ENCODE data around the gene ZNF747.

ZNF747 gene

GRCh38 chr16:30494709-30495108 lies 39.9 kb downstream of the ZNF747 start:
- TF ChIP-seq CTCF (IDR thresholded peaks at IDR 0.05; ENCODE audit: low read depth, low read length) = no peak
- Histone ChIP-seq H3K27me3 (ENCODE audit: insufficient read depth, low read depth, severe bottlenecking) (no peaks in the 10 kb centered on the region), H3K9me3 (ENCODE audit: severe bottlenecking) (no peaks in the 10 kb centered on the region), H3K36me3 (no peaks in the 10 kb centered on the region), H3K27ac (no peak overlapping the region), H3K4me3 (ENCODE audit: low read depth, low read length) (no peak overlapping the region)
- no peak for DNase-seq

GRCh38 chr16:30493941-30494488 lies 40.6 kb downstream of the ZNF747 start:
- no peaks in the 10 kb centered on the region for H3K9me3 ChIP-seq (ENCODE audit: severe bottlenecking)
- no peak overlapping the region for H3K4me3 ChIP-seq (ENCODE audit: low read depth, low read length)
- TF ChIP-seq CTCF (IDR thresholded peaks at IDR 0.05; ENCODE audit: low read depth, low read length) = no peak
- H3K36me3 ChIP-seq = no peaks in the 10 kb centered on the region
- DNase-seq = no peak
- H3K27me3 ChIP-seq (ENCODE audit: insufficient read depth, low read depth, severe bottlenecking) = no peaks in the 10 kb centered on the region
- H3K27ac ChIP-seq = no peak overlapping the region

GRCh38 chr16:30491744-30492308 lies 42.8 kb downstream of the ZNF747 start:
- Histone ChIP-seq H3K4me3 (ENCODE audit: low read depth, low read length) (no peak overlapping the region), H3K27ac (no peak overlapping the region), H3K36me3 (no peaks in the 10 kb centered on the region), H3K27me3 (ENCODE audit: insufficient read depth, low read depth, severe bottlenecking) (no peaks in the 10 kb centered on the region), H3K9me3 (ENCODE audit: severe bottlenecking) (no peaks in the 10 kb centered on the region)
- no peak for DNase-seq
- no peak for TF ChIP-seq CTCF (IDR thresholded peaks at IDR 0.05; ENCODE audit: low read depth, low read length)

GRCh38 chr16:30491229-30491628 lies 43.4 kb downstream of the ZNF747 start:
- no peak overlapping the region for H3K4me3 ChIP-seq (ENCODE audit: low read depth, low read length)
- H3K27ac ChIP-seq = no peak overlapping the region
- no peak for DNase-seq
- no peaks in the 10 kb centered on the region for H3K9me3 ChIP-seq (ENCODE audit: severe bottlenecking)
- H3K36me3 ChIP-seq = no peaks in the 10 kb centered on the region
- no peak for TF ChIP-seq CTCF (IDR thresholded peaks at IDR 0.05; ENCODE audit: low read depth, low read length)
- no peaks in the 10 kb centered on the region for H3K27me3 ChIP-seq (ENCODE audit: insufficient read depth, low read depth, severe bottlenecking)

- no peaks in the 10 kb centered on the region for H3K9me3 ChIP-seq (ENCODE audit: severe bottlenecking)
- H3K36me3 ChIP-seq = no peaks in the 10 kb centered on the region
- no peak overlapping the region for H3K4me3 ChIP-seq (ENCODE audit: low read depth, low read length)
- no peak overlapping the region for H3K27ac ChIP-seq
- no peak for DNase-seq
- H3K27me3 ChIP-seq (ENCODE audit: insufficient read depth, low read depth, severe bottlenecking) = no peaks in the 10 kb centered on the region
- TF ChIP-seq CTCF (IDR thresholded peaks at IDR 0.05; ENCODE audit: low read depth, low read length) = no peak
Observed at GRCh38 chr16:30490210-30490609, 44.4 kb downstream of the ZNF747 start.
